ENCODE measurements around the gene EGLN3. TPM values are rescaled to one million over a fixed set of nuclear protein-coding genes. Genes with fewer than 3 reads are reported as not detected.

EGLN3 gene
- total RNA-seq, 2 experiments from 2014 or later: 3.5 to 4.2 TPM

DNA sequence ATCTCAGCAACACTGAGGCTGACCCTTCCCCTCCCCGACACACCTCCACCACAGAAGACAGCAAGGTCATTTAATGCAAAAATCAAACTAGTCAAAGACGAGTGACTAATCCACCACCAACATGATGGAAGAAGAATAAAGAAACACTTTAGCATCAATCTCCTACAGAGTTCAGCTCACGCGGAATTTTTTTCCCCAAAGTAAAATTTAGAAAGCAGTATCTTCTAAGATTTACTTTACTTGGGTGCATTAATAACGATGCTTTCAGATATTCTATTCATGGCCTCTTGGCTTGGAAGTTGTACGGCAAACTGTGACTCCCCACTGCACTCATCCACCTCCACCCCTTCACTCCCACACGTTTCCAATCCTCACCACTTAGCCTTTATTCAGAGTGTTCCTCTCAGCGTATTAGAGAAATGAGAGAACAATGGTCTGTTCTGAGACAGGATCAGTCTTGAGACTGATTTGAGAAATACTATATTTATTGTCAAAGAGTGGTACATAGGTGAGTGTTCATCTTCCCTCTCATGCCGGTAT, 1.9 kb downstream of the EGLN3 start:
- H3K27me3 Mint-ChIP-seq: peaks cover 47% of the 10 kb centered on the region
- no peak for ATAC-seq
- TF ChIP-seq, protein P1, sequence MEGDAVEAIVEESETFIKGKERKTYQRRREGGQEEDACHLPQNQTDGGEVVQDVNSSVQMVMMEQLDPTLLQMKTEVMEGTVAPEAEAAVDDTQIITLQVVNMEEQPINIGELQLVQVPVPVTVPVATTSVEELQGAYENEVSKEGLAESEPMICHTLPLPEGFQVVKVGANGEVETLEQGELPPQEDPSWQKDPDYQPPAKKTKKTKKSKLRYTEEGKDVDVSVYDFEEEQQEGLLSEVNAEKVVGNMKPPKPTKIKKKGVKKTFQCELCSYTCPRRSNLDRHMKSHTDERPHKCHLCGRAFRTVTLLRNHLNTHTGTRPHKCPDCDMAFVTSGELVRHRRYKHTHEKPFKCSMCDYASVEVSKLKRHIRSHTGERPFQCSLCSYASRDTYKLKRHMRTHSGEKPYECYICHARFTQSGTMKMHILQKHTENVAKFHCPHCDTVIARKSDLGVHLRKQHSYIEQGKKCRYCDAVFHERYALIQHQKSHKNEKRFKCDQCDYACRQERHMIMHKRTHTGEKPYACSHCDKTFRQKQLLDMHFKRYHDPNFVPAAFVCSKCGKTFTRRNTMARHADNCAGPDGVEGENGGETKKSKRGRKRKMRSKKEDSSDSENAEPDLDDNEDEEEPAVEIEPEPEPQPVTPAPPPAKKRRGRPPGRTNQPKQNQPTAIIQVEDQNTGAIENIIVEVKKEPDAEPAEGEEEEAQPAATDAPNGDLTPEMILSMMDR (IDR thresholded peaks at IDR 0.05): no peak
- no peak for DNase-seq
- CTCF ChIA-PET: no interaction called here
- intact Hi-C loops (cut with micrococcal nuclease): no loop called here
- H3K9me3 Mint-ChIP-seq: no peaks in the 10 kb centered on the region
- peaks cover 12% of the 10 kb centered on the region for H3K4me1 Mint-ChIP-seq (ENCODE audit: low read depth)
- peak overlapping the region; percentile 75 for H3K4me3 Mint-ChIP-seq
- H3K27ac Mint-ChIP-seq: no peak overlapping the region
- POLR2A ChIA-PET: no interaction called here
- no peaks in the 10 kb centered on the region for H3K36me3 Mint-ChIP-seq (ENCODE audit: low read depth)

DNA sequence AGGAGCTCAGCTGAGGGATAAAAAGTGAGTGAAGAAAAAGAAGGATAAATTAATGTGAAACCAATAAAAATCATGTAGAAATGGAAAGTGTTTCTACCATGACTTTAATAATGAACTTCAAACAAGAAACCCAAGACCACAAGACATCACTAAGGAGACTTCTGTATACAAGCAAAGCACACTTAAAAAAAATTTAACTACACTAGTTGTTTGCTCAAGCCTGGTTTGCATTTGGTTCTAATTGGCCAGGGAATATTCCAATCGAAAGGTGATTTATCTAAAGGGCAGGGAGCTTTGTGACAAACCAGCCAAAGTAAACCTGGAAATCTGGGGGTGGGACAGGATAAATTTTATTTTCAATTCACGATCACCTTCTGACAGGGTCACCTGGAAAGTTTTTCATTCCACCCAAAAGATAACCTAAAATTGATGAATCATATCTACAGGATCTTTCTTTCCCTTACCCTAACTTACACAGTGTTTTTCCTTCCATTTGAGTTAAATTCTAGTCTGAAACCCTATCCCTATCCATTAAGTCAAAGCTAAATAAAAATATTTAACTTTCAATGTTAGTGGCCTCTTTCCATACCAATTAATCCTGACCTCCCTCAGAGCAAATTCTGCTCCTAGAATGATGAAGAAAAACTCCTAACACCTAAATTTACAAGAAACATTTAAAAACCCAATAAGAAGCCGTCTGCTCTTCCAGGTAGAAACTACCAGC, 2.6 kb downstream of the EGLN3 start:
- no peak for ATAC-seq
- Mint-ChIP-seq H3K4me1 (ENCODE audit: low read depth) (peaks cover 12% of the 10 kb centered on the region), H3K36me3 (ENCODE audit: low read depth) (no peaks in the 10 kb centered on the region), H3K27me3 (peaks cover 44% of the 10 kb centered on the region), H3K27ac (no peak overlapping the region), H3K9me3 (no peaks in the 10 kb centered on the region), H3K4me3 (no peak overlapping the region)
- DNase-seq: no peak
- TF ChIP-seq, protein P1 (IDR thresholded peaks at IDR 0.05): no peak
- intact Hi-C loops (cut with micrococcal nuclease): no loop called here
- CTCF ChIA-PET: no interaction called here
- POLR2A ChIA-PET: no interaction called here

DNA sequence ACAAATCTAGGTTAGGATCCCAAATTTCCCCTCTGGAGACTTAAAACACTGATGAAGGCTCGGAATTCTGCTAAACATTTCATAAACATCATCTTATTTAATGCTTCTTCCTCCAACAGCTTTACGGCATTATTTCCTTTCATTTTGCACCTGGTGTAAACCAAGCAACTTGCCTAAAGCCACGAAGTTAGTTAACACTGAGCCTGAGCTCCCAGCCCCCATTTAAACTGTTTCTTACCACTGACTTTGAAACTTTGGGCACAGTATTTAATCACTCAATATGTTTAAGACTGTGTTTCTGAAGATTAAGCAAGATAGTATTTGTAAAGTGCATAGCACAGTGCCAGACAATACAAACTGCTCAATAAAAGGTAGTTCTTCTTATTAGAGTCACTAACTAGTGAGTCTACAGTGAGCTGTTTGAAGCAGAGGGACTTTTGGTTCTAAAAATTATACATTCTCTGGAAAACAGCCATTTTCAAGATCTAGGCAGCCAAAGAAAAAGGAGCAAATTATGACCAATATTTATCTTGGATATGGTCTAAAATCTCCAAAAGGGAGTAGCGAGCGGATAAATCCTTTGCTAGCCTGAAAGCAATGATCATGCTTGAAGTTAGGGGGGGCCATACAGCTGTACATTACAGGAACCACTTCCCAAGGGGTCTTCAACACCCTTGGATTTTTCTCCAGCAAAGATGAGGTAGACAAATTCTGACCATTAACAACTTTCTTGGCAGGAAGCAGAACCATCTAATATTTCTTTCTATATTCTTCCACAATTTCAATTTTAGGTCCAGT, 4.0 kb downstream of the EGLN3 start:
- ATAC-seq: no peak
- TF ChIP-seq, protein P1 (IDR thresholded peaks at IDR 0.05): no peak
- intact Hi-C loops (cut with micrococcal nuclease): no loop called here
- H3K27me3 Mint-ChIP-seq: peaks cover 36% of the 10 kb centered on the region
- ChIA-PET POLR2A (interaction anchor here (0.7 kb wide), 1 partner anchor 18 kb away, joined by 3 read pairs; no protein-coding TSS in a partner anchor), CTCF (interaction anchor here (1.9 kb wide), 1 partner anchor 99 kb away, joined by 4 read pairs; no protein-coding TSS in a partner anchor)
- H3K36me3 Mint-ChIP-seq (ENCODE audit: low read depth): no peaks in the 10 kb centered on the region
- no peaks in the 10 kb centered on the region for H3K9me3 Mint-ChIP-seq
- H3K4me3 Mint-ChIP-seq: no peak overlapping the region
- H3K27ac Mint-ChIP-seq: no peak overlapping the region
- peaks cover 12% of the 10 kb centered on the region for H3K4me1 Mint-ChIP-seq (ENCODE audit: low read depth)
- DNase-seq: no peak

DNA sequence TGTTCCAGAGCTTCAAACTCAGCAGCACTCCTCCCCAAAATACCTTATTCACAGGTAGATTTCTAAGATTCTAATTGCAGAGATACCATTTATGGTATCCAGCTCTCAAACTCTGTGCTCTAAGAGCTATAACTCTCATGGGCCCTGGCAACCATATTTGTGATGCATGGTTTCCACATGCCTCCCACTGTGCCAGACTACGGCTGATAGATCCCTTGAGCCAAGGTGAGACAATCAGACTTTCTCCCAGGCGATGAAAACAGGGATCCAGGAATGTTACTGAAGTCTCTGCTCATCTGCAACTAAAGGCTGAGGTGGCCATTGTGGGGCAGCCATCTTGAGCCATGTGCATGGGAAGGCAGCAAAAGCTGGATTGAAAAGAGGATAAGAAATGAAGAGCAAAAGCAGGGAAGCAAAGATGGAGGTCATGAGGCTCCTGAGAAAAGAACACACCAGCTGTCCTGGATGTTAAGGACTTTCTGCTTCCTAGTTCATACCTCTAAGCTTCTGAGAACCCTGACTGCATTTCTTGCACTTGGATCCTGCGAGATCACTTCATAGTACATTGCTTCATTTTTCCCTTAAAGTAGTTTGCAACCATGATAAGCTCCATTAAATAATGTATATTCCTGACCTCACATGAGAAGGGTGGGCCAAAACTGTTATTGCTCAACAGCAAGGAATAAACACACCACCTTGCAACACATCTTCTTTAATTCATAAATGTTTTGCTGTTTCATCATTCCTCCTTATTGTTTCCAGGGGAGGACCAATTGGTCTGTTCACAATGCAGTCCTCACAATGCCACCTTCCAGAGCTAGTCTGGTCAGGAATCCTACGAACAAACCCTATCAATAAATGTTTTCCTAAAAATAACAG, 5.4 kb downstream of the EGLN3 start:
- peaks cover 25% of the 10 kb centered on the region for H3K27me3 Mint-ChIP-seq
- H3K27ac Mint-ChIP-seq: no peak overlapping the region
- H3K4me1 Mint-ChIP-seq (ENCODE audit: low read depth): peaks cover 6% of the 10 kb centered on the region
- POLR2A ChIA-PET: no interaction called here
- intact Hi-C loops (cut with micrococcal nuclease): no loop called here
- H3K36me3 Mint-ChIP-seq (ENCODE audit: low read depth): no peaks in the 10 kb centered on the region
- CTCF ChIA-PET: interaction anchor here (1.0 to 1.9 kb wide), 2 partner anchors 97 to 151 kb away, joined by 3 to 4 read pairs; no protein-coding TSS in a partner anchor
- no peak overlapping the region for H3K4me3 Mint-ChIP-seq
- ATAC-seq (no peak), DNase-seq (no peak)
- no peaks in the 10 kb centered on the region for H3K9me3 Mint-ChIP-seq
- TF ChIP-seq, protein P1 (IDR thresholded peaks at IDR 0.05): no peak

Measured in activated CD8-positive, alpha-beta T cell treated with anti-CD3 and anti-CD28 coated beads for 36 hours (primary cell).